HG03060 (cell line): ENCODE results near the gene JAKMIP2.
"Not testable (repeated sequence)": the region's sequence is repeated elsewhere in the genome, so short reads cannot be mapped to it uniquely, and the experiment has no call there.

Experiments used
- ATAC-seq: cut with Tn5 transposase; IDR thresholded peaks from one replicate; pipeline ENCODE4 v1.9.1; 2021; ENCODE audit warnings: low read depth, moderate number of reproducible peaks; ENCODE audit not compliant: unreplicated experiment

Gene JAKMIP2

GRCh38 chr5:147750065-147750464 is 32.5 kb downstream of the JAKMIP2 start:
- no peak for ATAC-seq

DNA sequence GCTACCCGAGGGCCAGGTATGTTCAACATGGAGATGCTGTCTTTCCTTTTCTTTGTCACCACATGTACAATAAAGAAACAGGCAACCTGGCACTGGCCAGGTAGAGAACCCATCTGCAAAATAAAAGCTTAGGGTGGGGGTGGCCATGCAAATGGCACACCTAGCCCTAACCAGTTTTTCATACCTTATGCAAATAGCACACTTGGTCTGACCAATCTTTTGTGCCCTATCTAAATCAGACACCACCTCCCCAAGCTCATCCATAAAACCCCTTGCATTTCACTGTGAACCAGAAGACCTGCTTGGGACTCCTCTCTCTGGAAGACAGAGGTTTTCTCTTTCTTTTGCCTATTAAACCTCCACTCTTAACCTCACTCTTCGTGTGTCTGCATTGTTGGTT is 33.9 kb downstream of the JAKMIP2 start:
- ATAC-seq, result no peak

- no peak for ATAC-seq
These were observed 35.5 kb downstream of the JAKMIP2 start for GRCh38 chr5:147746986-147747385.

GRCh38 chr5:147743678-147744374 is 38.7 kb downstream of the JAKMIP2 start:
- ATAC-seq, result no peak

- no peak for ATAC-seq
These were observed 39.5 kb downstream of the JAKMIP2 start for GRCh38 chr5:147743012-147743411.

- ATAC-seq, result no peak
These were observed 40.4 kb downstream of the JAKMIP2 start for GRCh38 chr5:147742151-147742550.

GRCh38 chr5:147740864-147741263 is 41.7 kb downstream of the JAKMIP2 start:
- ATAC-seq, result no peak

DNA sequence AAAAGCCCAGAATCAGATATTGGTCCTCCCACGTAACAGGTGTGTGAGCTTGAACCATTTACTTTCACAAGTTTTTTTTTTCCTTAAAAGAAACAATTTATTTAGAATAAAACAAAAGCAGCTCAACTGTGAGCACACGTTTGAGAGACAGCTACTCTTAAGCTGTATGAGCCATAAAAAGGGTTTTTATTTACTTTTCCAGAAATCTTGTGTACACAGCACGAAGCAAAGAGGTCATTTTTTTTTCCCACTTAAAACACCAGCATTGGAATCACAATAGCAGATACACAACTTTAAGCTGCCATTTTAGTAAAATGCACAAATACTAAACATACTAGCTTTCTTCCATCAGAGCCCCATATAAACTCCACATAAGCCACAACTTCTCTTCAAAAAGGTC is 44.6 kb downstream of the JAKMIP2 start:
- no peak for ATAC-seq

DNA sequence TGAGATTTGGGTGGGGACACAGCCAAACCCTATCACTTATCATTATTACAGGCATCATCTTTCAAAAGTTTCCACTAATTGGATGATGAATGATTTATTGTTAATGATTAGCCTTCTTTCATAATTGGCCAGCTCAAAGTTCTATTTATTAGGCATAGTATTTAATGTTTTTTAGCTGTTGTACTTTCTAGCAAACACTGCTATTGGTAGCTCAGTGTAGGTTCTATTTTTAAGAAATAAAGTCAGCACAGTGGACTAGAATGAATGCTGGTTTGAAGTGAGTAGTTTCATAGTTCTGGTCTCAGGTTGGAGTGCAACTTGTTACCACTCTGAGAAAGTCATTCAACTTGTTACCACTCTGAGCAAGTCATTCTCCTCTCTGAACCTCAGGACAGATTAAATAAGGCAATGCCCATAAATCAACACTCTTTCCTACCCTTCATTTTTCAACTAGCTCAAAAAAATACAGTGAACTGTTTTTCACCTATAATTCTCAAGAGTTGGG is 46.9 kb downstream of the JAKMIP2 start:
- no peak for ATAC-seq

DNA sequence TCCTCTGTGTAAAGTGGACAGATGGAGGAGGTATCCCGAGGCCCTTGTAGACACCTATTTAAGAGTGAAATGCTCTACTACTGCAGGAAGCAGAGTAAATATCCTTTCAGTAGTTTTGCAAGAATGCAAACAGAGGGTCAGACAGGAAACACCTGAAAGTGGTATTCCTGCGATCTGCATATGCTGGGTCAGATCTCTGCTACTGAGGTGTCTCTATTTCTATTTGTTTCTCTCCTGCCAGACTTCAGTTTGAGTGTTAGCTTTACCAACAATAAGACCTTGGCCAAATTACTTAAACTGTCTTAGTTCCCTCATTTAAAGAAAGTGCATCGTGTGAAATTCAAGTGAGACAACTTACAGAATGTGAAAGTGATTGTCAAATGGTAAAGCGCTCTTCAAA is 47.6 kb downstream of the JAKMIP2 start:
- no peak for ATAC-seq

DNA sequence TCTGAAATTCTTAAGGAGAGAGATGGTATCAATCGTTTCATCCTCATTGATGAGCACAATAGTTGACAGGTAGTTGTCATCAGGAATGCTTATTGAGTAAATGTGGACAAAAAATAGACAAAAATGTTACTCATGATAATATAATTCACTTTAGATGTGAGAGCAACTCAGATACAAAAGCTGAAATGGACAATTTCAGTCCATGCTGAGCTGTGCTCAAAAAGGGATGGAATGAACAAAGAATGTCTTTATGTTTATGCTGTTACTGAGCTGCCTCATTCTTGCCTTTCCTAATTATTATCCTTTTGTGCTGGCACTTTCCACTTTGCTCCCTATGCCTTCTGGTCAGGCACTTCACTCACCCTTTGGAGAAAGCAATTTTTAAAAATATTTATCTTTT is 49.5 kb downstream of the JAKMIP2 start:
- ATAC-seq, result no peak

- no peak for ATAC-seq
These were observed 50.1 kb downstream of the JAKMIP2 start for GRCh38 chr5:147732291-147732883.

- no peak for ATAC-seq
These were observed 50.9 kb downstream of the JAKMIP2 start for GRCh38 chr5:147731431-147732290.

DNA sequence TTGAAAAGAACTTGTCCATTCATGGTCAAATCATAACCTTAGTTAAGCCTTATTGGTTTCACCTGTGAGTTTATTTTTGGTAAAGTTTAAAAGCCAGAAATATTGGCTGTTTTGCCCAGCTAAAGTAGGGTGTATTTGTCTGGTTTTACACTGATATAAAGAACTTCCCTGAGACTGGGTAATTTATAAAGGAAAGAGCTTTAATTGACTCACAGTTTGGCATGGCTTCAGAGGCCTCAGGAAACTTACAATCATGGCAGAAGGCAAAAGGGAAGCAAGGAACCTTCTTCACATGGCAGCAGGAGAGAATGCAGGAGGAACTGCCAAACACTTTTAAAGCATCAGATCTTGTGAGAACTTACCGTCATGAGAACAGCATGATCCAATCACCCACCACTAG is 55.3 kb downstream of the JAKMIP2 start:
- no peak for ATAC-seq

DNA sequence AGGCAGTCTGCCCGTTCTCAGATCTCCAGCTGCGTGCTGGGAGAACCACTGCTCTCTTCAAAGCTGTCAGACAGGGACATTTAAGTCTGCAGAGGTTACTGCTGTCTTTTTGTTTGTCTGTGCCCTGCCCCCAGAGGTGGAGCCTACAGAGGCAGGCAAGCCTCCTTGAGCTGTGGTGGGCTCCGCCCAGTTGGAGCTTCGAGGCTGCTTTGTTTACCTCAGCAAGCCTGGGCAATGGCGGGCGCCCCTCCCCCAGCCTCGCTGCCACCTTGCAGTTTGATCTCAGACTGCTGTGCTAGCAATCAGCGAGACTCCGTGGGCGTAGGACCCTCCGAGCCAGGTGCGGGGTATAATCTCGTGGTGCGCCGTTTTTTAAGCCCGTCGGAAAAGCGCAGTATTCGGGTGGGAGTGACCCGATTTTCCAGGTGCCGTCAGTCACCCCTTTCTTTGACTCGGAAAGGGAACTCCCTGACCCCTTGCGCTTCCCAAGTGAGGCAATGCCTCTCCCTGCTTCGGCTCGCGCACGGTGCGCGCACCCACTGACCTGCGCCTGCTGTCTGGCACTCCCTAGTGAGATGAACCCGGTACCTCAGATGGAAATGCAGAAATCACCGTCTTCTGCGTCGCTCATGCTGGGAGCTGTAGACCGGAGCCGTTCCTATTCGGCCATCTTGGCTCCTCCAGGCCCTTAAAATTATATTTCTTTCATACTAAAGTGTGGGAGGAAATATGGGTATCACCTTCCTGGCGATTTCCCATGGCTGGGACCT is 61.2 kb downstream of the JAKMIP2 start:
- ATAC-seq, result not testable (repeated sequence)

DNA sequence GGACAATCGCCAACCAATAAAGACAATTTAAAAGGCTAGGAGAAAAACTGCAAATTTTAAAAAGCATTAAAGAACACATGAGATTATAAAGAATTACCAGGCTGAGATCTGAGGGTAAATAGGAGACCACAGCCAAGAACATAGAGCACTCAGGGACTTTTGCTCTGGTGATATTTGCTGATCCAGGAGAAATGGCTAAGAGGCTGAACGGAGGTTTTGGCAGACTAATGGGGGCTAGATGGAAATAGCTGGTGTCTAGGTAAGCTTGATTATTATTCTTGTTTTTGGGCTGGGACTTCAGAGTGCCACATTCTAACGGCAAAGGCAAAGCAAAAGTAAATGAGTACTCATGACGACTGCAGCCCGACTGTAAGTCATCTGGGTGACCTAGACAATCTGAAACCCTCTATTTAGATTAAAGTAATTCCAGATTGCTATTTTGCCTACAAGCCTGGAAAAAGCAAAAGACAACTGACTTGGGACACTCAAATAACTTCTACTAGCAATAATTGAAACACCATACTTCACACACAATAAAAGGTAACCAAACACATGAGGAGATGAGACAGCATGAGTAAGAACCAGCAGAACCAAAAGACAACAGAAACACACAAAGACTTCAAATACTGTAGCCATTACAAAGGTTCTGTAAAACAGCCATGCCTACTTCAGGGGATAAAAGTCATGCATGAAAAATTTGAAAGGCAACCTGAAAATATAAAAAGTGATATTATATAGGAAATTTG is 68.8 kb downstream of the JAKMIP2 start:
- no peak for ATAC-seq

DNA sequence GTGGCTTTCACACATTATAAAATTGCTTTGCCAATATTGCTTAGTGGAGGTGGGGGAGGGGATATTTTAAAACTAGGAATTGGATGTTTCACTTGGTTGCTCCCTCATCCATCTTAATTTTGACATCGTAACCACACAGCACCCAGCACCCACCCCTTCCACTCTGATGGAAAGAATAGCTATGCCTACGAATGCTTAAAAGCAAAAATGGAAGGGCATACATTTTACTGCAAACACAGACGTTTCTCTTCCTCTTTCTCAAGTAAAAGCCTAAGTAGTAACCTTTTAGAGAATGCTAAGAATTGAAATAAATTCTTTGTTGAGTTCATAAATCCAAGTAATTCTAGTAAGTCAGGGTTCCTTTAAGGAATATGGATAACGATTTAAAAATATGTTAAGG is 69.9 kb downstream of the JAKMIP2 start:
- no peak for ATAC-seq

DNA sequence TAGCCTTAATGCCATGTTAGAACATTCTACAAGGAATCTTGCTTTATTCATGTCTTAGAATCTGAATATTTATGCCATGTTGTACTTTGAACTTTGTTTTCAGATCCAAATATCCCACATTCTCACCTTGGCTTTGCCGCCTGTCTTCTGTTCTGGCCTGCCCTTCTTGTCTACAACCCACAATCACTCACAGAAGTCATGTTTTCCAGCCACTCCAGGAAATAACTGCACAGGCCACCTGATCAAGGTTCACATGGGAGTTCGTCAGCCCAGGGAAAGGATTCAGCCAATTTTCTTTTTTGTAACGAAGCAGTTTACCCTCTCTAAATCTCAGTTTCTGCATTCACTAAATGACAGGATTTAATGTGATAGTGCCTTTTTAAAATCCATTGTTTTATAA is 70.5 kb downstream of the JAKMIP2 start:
- ATAC-seq, result no peak

DNA sequence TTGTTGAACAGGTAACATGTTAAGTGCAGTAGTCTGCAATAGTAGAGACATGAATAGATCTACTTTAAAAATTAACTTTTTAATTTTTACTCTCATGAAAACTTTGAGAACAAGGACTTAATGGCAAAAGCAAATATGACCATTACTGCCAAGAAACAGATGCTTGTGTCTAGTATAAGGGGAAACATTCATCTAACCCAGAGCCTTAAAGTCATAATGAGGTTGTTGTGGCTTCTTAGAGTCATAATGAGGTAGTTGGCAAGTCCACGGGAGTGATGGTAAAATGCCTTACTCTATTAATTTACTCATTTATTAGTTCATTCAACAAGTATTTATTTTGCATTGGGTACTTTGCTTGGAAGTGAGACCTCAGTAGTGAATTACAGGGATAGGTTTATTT is 71.5 kb downstream of the JAKMIP2 start:
- ATAC-seq, result no peak

DNA sequence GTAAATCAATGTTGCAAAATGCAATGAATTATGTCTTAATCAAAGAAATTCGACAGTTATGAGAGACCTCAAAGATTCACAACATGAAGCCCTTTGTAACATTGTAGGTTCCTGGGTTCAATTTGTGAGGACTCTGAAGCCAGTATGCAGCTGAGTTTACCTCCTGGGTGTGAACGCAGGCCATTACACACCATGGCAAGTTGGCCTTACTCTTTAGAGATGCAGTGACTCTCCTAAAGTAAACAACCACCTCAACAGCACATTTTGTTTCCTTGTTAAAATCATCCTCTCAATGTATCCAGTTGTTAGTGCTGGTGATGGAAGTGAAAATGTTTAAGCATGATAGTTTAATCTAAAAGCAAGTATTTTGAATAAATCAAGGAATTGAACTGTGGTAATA is 73.8 kb downstream of the JAKMIP2 start:
- no peak for ATAC-seq
